IPS-20b (cell line): ENCODE data around the gene RNGTT.
"Not testable (repeated sequence)": the region's sequence is repeated elsewhere in the genome, so short reads cannot be mapped to it uniquely, and the experiment has no call there.

Experiments
- H3K27ac ChIP-seq: one replicate; pipeline ENCODE4 v1.5.1; 2013; ENCODE audit warnings: low read length
- H3K27me3 ChIP-seq: 2 replicates; pipeline ENCODE4 v1.6.1; 2013; ENCODE audit warnings: mild to moderate bottlenecking, low read length, inconsistent platforms; ENCODE audit not compliant: insufficient read depth
- H3K36me3 ChIP-seq: 2 replicates; pipeline ENCODE4 v1.6.1; 2013; ENCODE audit warnings: low read depth, mild to moderate bottlenecking, inconsistent platforms, low read length, moderate library complexity; ENCODE audit not compliant: insufficient read depth
- H3K4me1 ChIP-seq: 2 replicates; pipeline ENCODE4 v1.6.1; 2013; ENCODE audit warnings: mild to moderate bottlenecking, control low read depth, inconsistent platforms, low read length, moderate library complexity; ENCODE audit not compliant: insufficient read depth
- H3K4me3 ChIP-seq: 2 replicates; pipeline ENCODE4 v1.5.1; 2013; ENCODE audit warnings: mild to moderate bottlenecking, low read length, inconsistent platforms
- H3K9ac ChIP-seq: 2 replicates; pipeline ENCODE4 v1.6.1; 2013; ENCODE audit warnings: low read depth, mild to moderate bottlenecking, inconsistent platforms, low read length, moderate library complexity
- H3K9me3 ChIP-seq: 2 replicates; pipeline ENCODE4 v1.6.1; 2013; ENCODE audit warnings: mild to moderate bottlenecking, low read depth, low read length, inconsistent platforms; ENCODE audit not compliant: insufficient read depth

The RNGTT gene

DNA sequence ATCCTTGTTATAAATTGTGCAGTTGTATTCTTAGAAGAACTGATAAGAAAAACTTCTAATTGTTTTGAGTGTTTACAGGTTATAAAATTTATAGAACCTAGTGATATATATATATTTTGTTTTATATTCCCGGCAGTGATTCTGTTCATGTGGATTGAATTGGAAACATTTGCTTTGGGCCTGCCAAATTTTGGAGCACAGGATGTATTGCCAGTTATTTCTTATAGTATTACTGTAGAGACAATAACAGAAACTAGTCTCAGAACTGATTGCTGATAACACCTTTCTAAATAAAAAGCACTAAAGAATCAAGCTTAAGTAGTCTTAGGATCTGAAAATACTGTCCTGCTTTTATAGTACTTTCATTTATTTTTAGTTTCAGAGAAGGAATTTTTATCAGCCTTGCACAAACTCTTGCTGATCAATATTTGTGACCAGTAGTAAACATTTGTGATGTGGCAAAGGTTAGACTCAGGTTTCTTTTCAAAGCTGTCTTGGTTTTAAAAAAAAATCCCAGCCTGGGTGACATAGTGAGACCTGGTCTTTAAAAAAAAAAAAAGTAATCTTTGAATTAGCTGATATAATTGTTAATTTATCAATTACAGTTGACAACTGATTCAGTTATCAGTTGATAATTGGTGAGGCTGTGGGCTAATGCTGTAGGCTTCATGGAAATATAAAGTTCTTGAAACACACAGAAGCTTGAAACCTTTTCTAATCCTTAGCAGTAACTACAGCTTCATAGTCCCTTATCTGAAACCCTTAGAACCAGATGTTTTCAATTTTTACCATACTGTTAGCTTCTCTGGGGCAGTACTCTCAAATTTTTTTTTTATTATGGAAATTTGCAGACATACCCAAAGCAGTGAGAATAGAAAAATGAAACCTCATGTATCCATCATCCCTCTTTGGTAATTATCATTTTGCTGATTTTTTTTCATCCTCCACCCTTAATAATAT, 42.4 kb downstream of the RNGTT start:
- Histone ChIP-seq H3K27ac (no peak overlapping the region), H3K9me3 (no peaks in the 10 kb centered on the region)

GRCh38 chr6:88920088-88920487, 43.3 kb downstream of the RNGTT start:
- Histone ChIP-seq H3K27me3 (no peaks in the 10 kb centered on the region), H3K9ac (no peak overlapping the region), H3K4me1 (no peaks in the 10 kb centered on the region), H3K4me3 (no peak overlapping the region), H3K9me3 (no peaks in the 10 kb centered on the region), H3K27ac (no peak overlapping the region), H3K36me3 (peaks cover 19% of the 10 kb centered on the region)

More for the DNA sequence above, 42.4 kb downstream of the RNGTT start:
- no peaks in the 10 kb centered on the region for H3K4me1 ChIP-seq
- H3K9ac ChIP-seq: no peak overlapping the region
- no peaks in the 10 kb centered on the region for H3K27me3 ChIP-seq
- no peak overlapping the region for H3K4me3 ChIP-seq
- H3K36me3 ChIP-seq: peaks cover 26% of the 10 kb centered on the region

DNA sequence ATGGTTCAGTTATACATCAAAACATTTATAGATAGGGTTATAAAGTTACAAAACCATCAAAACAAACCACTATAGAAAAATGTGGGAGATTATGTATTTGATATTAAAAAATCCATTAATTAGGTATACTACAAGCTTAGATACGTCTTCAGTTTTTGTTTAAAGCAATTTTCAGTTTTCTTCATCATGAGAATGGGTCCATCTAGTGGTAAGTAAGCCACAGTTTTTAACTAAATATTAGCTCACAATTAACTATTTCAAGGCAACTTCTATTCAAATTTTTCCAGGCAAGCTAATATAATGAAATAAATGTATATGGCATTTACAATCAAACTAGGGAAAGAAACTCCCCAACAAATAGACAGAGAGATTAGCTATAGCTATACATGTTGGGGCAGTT, 44.4 kb downstream of the RNGTT start:
- Histone ChIP-seq H3K36me3 (peaks cover 11% of the 10 kb centered on the region; the same call in 1 of the 2 replicates), H3K9ac (no peak overlapping the region), H3K4me3 (no peak overlapping the region), H3K9me3 (no peaks in the 10 kb centered on the region), H3K4me1 (peaks cover 6% of the 10 kb centered on the region; the same call in 1 of the 2 replicates), H3K27me3 (no peaks in the 10 kb centered on the region), H3K27ac (no peak overlapping the region)

DNA sequence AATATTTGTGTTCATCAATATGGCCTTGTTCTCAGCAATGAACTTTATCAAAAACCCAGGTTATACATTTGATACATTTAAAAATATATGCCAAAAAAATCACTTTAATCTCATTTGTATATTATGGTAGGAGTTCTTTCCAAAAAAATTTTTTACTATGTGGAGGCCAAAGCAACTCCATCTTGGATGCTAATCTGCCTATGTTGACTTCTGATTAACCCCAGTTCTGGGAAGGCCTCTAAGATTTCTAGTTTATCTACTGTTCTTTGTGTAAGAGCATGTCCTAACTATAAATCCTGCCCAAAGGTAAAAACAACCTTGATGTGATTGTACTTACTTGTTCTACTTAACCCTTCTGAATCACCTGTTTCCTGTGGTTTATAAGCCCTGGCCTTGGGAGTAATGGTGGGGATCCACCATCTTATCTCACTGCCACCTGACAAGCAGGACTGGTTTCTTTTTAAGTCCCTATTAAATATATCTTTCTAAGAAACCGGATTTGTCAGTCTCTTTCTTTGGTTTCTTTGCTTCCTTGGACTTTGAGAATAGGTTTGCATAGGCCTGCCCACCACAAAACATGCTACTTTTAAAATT, 46.7 kb downstream of the RNGTT start:
- no peak overlapping the region for H3K27ac ChIP-seq
- H3K27me3 ChIP-seq: no peaks in the 10 kb centered on the region
- H3K36me3 ChIP-seq: no peaks in the 10 kb centered on the region
- H3K4me1 ChIP-seq: peaks cover 15% of the 10 kb centered on the region; the same call in 1 of the 2 replicates
- no peak overlapping the region for H3K4me3 ChIP-seq
- H3K9me3 ChIP-seq: no peaks in the 10 kb centered on the region
- H3K9ac ChIP-seq: no peak overlapping the region

DNA sequence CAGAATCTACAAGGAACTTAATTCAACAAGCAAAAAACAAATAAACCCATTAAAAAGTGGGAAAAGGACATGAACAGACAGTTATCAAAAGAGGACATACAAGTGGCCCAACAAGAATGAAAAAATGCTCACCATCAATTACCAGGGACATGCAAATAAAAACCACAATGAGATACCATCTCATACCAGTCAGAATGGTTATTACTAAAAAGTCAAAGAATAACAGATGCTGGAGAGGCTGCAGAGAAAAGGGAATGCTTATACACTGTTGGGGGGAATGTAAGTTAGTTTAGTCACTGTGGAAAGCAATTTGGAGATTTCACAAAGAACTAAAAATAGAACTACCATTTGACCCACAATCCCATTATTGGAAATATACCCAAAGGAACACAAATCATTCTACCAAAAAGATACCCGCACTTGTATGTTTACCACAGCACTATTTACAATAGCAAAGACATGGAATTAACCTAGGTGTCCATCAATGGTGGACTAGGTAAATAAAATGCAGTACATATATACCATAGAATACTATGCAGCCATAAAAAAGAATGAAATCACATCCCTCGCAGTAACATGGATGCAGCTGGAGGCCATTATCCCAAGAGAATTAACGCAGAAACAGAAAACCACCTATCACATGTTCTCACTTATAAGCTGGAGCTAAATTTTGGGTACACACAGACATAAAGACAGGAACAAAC, 48.4 kb downstream of the RNGTT start:
- Histone ChIP-seq H3K4me1 (peaks cover 22% of the 10 kb centered on the region; the same call in 1 of the 2 replicates), H3K9ac (no peak overlapping the region), H3K9me3 (no peaks in the 10 kb centered on the region), H3K27ac (no peak overlapping the region), H3K36me3 (no peaks in the 10 kb centered on the region), H3K4me3 (no peak overlapping the region), H3K27me3 (no peaks in the 10 kb centered on the region)

DNA sequence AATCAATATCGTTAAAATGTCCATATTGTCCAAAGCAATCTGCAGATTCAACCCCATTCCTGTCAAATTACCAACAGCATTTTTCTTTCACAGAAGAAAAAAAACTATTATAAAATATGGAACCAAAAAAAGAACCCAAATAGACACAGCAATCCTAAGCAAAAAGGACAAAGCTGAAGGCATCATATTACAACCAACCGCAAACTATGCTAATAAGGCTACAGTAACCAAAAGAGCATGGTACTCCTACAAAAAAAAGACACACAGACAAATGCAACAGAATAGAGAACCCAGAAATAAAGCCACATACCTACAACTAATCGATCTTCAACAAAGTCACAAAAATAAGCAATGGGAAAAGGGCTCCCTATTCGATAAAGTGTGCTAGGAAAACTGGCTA, 49.2 kb downstream of the RNGTT start:
- H3K4me3 ChIP-seq: no peak overlapping the region

GRCh38 chr6:88913471-88913870, 49.9 kb downstream of the RNGTT start:
- H3K27ac ChIP-seq: no peak overlapping the region
- no peaks in the 10 kb centered on the region for H3K9me3 ChIP-seq
- peaks cover 22% of the 10 kb centered on the region; the same call in 1 of the 2 replicates for H3K4me1 ChIP-seq
- 0 out of 2 replicates have a peak overlapping the region, but pooled peaks have one; percentile 9 for H3K9ac ChIP-seq
- H3K27me3 ChIP-seq: no peaks in the 10 kb centered on the region
- H3K36me3 ChIP-seq: no peaks in the 10 kb centered on the region
- H3K4me3 ChIP-seq: no peak overlapping the region

More for the DNA sequence above, 49.2 kb downstream of the RNGTT start:
- 0 out of 2 replicates have a peak overlapping the region, but pooled peaks have one; percentile 9 for H3K9ac ChIP-seq
- H3K4me1 ChIP-seq: peaks cover 22% of the 10 kb centered on the region; the same call in 1 of the 2 replicates
- no peaks in the 10 kb centered on the region for H3K27me3 ChIP-seq
- H3K36me3 ChIP-seq: no peaks in the 10 kb centered on the region
- H3K27ac ChIP-seq: no peak overlapping the region
- no peaks in the 10 kb centered on the region for H3K9me3 ChIP-seq

DNA sequence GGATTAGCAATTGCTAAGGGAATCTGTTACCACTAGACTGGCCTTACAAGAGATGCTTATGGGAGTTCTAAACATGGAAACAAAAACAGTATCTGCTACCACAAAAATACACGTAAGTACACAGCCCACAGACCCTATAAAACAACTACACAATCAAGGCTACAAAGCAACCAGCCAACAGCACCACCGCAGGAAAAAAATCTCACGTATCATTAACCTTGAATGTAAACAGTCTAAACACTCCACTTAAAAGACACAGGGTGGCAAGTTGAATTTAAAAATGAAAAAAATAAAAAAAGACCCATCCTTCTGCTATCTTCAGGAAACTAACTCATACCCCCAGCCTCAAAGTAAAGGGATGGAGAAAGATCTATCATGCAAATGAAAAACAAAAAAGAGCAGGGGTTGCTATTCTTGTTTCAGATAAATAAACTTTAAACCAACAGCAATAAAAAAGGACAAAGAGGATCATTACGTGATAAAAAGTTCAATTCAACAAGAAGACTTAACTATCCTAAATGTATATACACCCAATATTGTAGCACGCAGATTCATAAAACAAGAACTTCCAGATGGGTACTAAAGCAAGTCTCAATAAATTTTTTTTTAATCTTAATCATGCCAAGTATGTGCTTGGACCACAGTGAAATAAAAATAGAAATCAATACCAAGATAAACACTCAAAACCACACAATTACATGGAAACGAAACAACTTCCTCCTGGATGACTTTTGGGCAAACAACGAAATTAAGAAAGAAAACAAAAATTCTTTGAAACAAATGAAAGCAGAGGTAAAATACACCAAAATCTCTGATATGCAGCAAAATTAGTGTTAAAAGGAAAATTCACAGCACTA, 52.3 kb downstream of the RNGTT start:
- no peak overlapping the region for H3K4me3 ChIP-seq
- H3K27ac ChIP-seq: no peak overlapping the region
- no peak overlapping the region for H3K9ac ChIP-seq
- H3K9me3 ChIP-seq: no peaks in the 10 kb centered on the region
- H3K4me1 ChIP-seq: peaks cover 22% of the 10 kb centered on the region; the same call in 1 of the 2 replicates
- no peaks in the 10 kb centered on the region for H3K27me3 ChIP-seq
- no peaks in the 10 kb centered on the region for H3K36me3 ChIP-seq

DNA sequence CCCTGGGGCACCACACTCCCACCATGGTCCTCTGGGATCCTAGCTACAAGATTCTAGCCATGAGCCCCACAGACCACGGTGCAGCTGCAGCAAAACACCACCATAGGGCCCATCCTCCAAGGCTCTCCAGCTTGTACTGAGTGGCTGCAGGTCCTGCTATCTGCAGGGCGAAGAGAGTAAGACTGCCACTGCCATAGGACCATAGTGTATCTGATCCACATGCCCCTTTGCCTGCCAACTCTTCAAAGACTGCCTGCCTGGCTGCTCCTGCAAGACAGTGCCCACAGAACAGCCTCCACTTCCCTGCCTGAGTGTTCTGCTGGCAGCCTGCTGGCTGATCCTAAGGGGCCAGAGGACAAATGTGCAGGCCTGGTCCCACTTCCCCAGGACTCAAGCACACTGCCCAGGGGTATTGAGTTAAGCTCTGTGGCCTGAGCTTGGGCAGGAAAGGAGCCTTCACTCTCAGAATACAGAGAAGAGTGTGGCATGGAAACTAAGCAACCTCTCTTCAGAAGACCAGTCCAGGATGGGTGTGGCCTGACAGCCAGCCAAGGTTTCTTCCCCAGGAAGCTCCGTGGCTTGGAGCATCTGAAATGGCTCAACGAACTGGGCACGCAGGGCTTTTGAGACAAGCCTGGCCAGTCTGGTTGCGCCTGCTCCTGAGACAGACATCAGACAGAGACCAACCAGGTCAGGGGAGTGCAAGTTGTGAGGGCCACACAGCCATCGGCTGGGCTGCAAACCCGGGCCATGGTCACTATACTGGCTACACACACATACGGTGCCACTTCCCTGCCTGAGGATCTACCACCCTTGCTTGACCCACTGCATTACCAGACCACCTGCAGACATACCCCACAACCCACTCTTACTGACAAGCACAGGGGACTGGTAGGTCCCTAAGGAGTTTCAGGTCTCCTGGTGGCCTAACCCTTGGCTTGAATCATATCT, 54.5 kb downstream of the RNGTT start:
- Histone ChIP-seq H3K9me3 (no peaks in the 10 kb centered on the region), H3K36me3 (peaks cover 15% of the 10 kb centered on the region; the same call in 1 of the 2 replicates), H3K4me1 (peaks cover 14% of the 10 kb centered on the region; the same call in 1 of the 2 replicates), H3K4me3 (no peak overlapping the region), H3K9ac (no peak overlapping the region), H3K27ac (no peak overlapping the region), H3K27me3 (no peaks in the 10 kb centered on the region)

DNA sequence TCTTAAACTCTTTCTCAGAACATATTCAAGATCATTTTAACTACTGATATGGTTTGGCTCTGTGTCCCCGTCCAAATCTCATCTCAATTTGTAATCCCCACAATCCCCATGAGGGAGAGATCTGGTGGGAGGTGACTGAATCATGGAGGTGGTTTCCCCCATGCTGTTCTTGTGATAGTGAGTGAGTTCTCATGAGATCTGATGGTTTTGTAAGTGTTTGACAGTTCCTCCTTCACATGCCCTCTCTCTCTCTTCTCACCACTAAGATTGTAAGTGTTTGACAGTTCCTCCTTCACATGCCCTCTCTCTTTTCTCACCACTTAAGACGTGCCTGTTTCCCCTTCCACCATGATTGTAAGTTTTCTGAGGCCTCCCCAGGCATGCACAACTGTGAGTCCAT, 56.3 kb downstream of the RNGTT start:
- not testable (repeated sequence) for H3K27ac ChIP-seq, H3K4me1 ChIP-seq, H3K27me3 ChIP-seq, H3K9me3 ChIP-seq, H3K4me3 ChIP-seq, H3K9ac ChIP-seq
- H3K36me3 ChIP-seq: peaks cover 19% of the 10 kb centered on the region; the same call in 1 of the 2 replicates
